ENCODE measurements around the gene FOXE3. TPM values are rescaled to one million over a fixed set of nuclear protein-coding genes. Genes with fewer than 3 reads are reported as not detected.

The FOXE3 gene
- total RNA-seq: not detected in 2 replicates

GRCh38 chr1:47415728-47416318 lies at the start of gene FOXE3:
FOXE3 (plus strand) TSS chr1:47416285; CDS start chr1:47416316, 31 bp downstream.
- DNase-seq (ENCODE audit: extremely low read depth, low read depth, low spot score): no peak

GRCh38 chr1:47367651-47368050 lies 48.4 kb upstream of the FOXE3 start:
- DNase-seq (ENCODE audit: extremely low read depth, low read depth, low spot score): no peak

GRCh38 chr1:47371016-47371517 lies 45.0 kb upstream of the FOXE3 start:
- DNase-seq (ENCODE audit: extremely low read depth, low read depth, low spot score): no peak

- DNase-seq (ENCODE audit: extremely low read depth, low read depth, low spot score): no peak
These were observed 41.6 kb upstream of the FOXE3 start for GRCh38 chr1:47374501-47374900.

GRCh38 chr1:47378147-47378546 lies 37.9 kb upstream of the FOXE3 start:
- no peak for DNase-seq (ENCODE audit: extremely low read depth, low read depth, low spot score)

- DNase-seq (ENCODE audit: extremely low read depth, low read depth, low spot score): no peak
These were observed 35.4 kb upstream of the FOXE3 start for GRCh38 chr1:47380699-47381098.

GRCh38 chr1:47382399-47382983 lies 33.6 kb upstream of the FOXE3 start:
- no peak for DNase-seq (ENCODE audit: extremely low read depth, low read depth, low spot score)

GRCh38 chr1:47384083-47384482 lies 32.0 kb upstream of the FOXE3 start:
- DNase-seq (ENCODE audit: extremely low read depth, low read depth, low spot score): no peak

- DNase-seq (ENCODE audit: extremely low read depth, low read depth, low spot score): no peak
These were observed 31.1 kb upstream of the FOXE3 start for GRCh38 chr1:47385020-47385419.

- DNase-seq (ENCODE audit: extremely low read depth, low read depth, low spot score): no peak
These were observed 29.8 kb upstream of the FOXE3 start for GRCh38 chr1:47386268-47386667.

- DNase-seq (ENCODE audit: extremely low read depth, low read depth, low spot score): no peak
These were observed 27.8 kb upstream of the FOXE3 start for GRCh38 chr1:47388030-47388890.

- DNase-seq (ENCODE audit: extremely low read depth, low read depth, low spot score): peak; percentile 39
These were observed 27.2 kb upstream of the FOXE3 start for GRCh38 chr1:47388891-47389238.

- DNase-seq (ENCODE audit: extremely low read depth, low read depth, low spot score): no peak
These were observed 26.4 kb upstream of the FOXE3 start for GRCh38 chr1:47389731-47390130.

GRCh38 chr1:47390843-47391242 lies 25.2 kb upstream of the FOXE3 start:
- DNase-seq (ENCODE audit: extremely low read depth, low read depth, low spot score): no peak

GRCh38 chr1:47393141-47393540 lies 22.9 kb upstream of the FOXE3 start:
- no peak for DNase-seq (ENCODE audit: extremely low read depth, low read depth, low spot score)

- no peak for DNase-seq (ENCODE audit: extremely low read depth, low read depth, low spot score)
These were observed 20.7 kb upstream of the FOXE3 start for GRCh38 chr1:47395433-47395832.

GRCh38 chr1:47396671-47397196 lies 19.4 kb upstream of the FOXE3 start:
- DNase-seq (ENCODE audit: extremely low read depth, low read depth, low spot score): no peak

GRCh38 chr1:47399138-47399845 lies 16.8 kb upstream of the FOXE3 start:
- DNase-seq (ENCODE audit: extremely low read depth, low read depth, low spot score): no peak

GRCh38 chr1:47399846-47400155 lies 16.3 kb upstream of the FOXE3 start:
- no peak for DNase-seq (ENCODE audit: extremely low read depth, low read depth, low spot score)

- DNase-seq (ENCODE audit: extremely low read depth, low read depth, low spot score): no peak
These were observed 14.3 kb upstream of the FOXE3 start for GRCh38 chr1:47401761-47402160.

- DNase-seq (ENCODE audit: extremely low read depth, low read depth, low spot score): no peak
These were observed 13.5 kb upstream of the FOXE3 start for GRCh38 chr1:47402591-47402990.
